SKM-1 (cell line): ENCODE results near the gene ALB.

Source experiments
- DNase-seq: peaks from one replicate; lab custom pipeline; 2025; ENCODE audit not compliant: unreplicated experiment; lab: John Stamatoyannopoulos, UW

The ALB gene

DNA sequence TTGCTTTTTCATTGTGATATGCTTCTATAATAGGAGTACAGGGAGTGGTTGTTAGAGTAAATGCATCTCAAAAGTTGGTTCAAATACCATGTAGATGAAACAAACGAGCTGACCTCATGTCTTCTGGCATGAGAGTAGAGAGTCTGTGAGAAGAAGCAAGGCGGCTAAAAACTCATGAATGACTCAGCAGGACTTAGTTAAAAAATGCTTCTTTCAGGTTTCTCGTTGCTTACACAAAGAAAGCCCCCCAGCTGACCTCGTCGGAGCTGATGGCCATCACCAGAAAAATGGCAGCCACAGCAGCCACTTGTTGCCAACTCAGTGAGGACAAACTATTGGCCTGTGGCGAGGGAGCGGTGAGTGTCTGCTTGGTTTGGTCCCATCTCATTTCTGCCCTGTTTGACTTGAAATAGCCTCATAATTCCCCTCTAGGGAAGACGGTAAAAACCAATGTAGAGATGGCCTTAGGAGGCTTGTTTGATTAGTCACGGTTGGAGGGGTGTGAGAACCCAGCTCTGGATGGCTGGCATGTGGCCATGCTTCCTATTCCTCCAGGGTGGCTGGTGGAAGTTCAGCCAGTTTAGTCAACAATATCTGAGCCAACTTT lies 46.4 kb downstream of the ALB start:
- no peak for DNase-seq

- no peak for DNase-seq
Observed at GRCh38 chr4:73451404-73451803, 47.3 kb downstream of the ALB start.

DNA sequence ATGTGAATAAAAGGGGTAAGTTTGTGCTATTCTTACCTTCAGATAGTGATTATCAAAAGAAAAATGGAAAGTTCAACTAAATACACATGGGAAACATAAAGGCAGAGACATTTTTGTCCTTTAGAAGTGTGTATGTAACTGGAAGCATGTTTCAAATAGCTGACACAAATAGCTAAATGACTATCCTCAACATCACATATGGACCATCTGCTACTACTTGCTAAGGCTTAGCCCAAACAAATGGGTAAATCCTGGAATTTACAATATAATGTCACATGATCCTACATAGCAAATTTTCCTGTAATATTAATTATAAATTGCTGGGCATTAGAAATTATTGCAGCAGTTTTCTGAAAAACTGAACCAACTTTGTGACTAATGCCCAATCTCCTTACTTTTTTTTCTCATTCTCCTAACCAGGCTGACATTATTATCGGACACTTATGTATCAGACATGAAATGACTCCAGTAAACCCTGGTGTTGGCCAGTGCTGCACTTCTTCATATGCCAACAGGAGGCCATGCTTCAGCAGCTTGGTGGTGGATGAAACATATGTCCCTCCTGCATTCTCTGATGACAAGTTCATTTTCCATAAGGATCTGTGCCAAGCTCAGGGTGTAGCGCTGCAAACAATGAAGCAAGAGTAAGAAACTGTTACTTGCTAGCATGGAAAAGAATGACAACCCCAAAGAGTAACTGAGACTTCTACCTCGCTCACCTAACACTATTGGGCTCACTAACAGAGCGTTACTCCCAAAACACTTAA lies 48.1 kb downstream of the ALB start:
- DNase-seq = no peak

DNA sequence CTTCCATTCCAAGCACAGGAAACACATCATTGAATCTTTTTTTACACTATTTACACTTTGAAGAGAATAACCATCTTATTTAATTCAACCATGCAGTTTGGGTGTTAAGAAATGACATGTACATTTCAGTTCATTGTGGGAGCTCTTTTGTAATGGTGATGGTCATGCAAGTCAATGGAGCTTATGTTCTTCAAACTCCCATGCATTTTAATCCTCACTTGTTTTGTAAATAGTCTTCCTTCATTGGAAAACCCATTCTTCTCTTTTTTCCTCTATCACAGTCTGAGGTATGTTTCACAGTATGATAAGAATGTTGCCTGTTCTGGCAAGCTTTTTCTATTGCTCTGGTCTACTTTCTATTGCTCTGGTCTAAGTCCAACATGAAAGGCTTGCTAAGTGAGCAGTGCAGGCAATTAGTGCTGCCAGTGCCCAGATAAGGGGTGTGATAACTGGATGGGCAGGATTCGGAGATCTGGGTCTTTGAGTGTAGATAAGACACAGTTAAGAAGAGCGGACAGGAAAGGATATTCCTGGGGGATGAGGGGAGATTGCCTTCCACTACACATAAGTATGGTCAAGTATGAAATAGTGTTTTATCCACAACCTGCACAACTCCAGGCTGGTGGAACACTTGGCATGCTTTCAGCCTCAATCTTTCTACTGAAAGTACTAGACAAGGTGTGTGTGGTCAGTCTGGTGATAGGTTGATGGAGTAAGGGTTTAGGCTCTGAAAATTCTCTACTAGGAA lies 49.0 kb downstream of the ALB start:
- no peak for DNase-seq

DNA sequence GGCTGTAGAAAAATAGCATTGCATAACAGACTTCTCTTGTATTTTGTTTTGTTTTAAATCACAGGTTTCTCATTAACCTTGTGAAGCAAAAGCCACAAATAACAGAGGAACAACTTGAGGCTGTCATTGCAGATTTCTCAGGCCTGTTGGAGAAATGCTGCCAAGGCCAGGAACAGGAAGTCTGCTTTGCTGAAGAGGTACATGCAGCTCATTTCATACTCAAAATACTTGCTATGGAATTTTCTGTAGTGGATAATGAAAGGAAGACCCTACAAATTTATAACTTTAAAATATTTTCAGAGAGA lies 49.6 kb downstream of the ALB start:
- DNase-seq = no peak

- no peak for DNase-seq
Observed at GRCh38 chr4:73454920-73455319, 50.8 kb downstream of the ALB start.

DNA sequence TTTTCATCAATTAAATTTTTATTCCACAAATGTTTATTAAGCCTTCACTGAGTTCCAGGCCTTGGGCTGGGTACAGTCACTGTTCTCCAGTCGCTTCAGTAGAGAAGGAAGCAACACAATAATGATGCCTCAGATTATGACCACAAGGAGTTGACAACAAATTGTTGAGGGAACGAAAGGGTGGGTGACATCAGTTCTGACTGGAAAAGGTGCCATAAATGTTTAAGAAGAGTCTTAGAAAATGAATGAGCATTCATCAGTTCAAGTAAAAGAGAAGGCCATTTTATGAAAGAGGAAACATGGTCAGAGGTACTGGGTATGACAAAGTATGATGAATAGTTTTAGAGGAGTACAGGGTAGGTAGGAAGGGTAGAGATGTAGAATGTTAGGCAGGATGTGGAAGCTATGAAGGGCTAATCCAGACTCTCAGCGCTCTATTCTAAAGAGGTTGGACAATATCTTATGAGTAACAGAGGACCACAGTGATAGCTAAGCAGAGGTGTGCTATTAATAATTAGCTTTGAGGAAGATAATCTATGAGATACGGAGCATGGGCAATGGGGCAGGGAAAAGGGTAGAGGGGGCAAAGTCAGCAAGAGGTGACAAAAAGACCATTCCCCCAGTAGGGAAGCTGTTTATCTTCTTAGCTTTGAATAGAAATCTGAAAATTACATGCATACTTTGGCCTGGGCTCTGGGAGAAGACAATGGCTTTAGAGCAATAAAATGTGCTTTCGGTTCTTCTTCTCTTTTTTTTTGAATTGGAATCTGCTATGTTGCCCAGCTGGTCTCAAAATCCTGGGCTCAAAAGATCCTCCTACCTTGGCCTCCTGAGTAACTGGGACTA lies 52.3 kb downstream of the ALB start:
- DNase-seq = no peak

DNA sequence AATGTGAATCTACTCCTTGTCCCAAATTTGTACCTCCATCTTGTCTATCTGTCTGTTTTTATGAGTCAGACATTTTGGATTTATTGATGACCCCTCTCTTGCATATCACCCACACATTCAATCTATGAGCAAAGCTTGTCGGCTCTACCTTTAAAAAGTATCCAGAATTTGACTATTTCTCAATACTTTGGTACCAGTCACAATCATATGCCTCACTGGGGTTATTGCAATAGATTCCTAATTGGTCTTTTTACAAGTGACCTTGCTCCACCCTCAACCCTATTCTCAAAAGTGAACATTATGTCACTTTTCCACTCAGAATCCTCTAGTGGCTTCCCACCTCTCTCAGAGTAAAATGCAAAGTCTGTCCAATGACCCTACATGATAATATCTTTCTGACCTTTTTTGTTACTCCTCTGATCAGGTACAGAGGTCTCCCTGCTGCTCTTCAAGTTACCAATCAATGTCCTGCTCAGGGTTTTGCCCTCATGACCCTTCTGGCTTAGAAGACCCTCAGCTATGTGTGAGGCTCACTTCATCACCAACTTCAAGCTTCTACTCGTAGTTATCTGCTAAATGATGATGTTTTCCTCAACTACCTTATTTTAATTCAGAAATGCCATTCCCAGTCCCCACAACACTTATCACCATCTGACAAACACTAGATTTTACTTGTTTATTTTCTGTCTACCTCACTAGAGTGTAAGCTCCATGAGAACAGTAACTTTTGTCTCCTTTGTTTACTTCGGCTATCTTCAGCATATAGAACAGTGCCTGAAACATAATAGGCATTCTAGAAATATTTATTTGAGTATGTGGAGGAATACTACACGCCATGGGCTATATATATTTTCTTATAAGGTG lies 54.3 kb downstream of the ALB start:
- DNase-seq = no peak

DNA sequence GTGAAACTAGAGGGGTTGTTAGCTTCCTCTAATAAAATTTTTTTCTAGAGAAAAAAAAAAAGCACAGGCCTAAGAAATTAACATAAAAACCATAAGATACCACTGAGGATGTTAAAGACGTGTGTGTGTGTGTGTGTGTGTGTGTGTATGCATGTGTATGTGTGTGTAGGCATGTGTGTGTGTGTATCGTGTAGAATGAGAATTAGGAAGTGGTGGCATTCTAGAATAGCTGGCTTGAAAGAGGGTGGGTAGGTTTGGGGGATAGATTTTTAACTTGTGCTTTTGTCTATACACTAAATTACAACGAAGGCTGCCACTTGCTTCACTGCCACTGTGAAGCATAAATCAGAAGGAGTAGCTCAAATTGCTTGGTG lies 54.9 kb downstream of the ALB start:
- DNase-seq = no peak

DNA sequence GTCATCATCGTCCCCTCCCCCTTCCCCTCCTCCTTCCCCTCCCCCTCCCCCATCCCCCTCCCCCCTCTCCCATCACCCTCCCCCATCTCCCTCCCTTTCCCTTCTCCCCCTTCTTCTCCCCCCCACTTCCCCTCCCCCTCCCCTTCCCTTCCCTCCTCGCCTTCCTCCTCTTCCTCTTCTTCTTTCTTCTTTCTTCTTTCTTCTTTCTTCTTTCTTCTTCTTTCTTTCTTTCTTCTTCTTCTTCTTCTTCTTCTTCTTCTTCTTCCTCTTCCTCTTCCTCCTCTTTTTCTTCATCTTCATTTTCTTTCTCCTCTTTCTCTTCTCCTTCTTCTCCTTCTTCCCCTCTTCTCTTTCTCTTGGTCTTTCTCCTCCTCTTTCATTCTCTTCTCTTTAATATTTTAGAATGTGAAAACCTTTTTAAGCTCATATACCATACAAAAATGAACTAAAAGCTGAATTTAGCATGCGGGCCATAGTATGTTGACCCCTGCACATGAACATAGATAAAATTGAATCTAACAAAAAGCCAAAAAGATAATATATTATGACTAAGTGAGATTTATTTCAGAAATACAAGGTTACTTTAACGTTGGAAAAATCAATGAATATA lies 56.9 kb downstream of the ALB start:
- no peak for DNase-seq

- no peak for DNase-seq
Observed at GRCh38 chr4:73468170-73468569, 64.1 kb downstream of the ALB start.

- DNase-seq = no peak
Observed at GRCh38 chr4:73470728-73471127, 66.6 kb downstream of the ALB start.
